Thyroid gland (tissue), 4 donors: ENCODE results near the gene UBE2E3.

Experiments
- POLR2A ChIP-seq, 2 donors: fragments of 450-650 bp; IDR thresholded peaks; one replicate each; pipeline ENCODE4 v1.6.1; 2017; ENCODE audit warnings: antibody characterized with exemption in 2 of 2, mild to moderate bottlenecking in 2 of 2, moderate library complexity in 1 of 2
- TF ChIP-seq, protein P1 (sequence below), 6 experiments: fragments of 200-600 bp in 3 of 6; fragments of 450-650 bp in 3 of 6; sonication (generic) in 3 of 6; IDR thresholded peaks; one replicate each; pipeline ENCODE4 v1.5.1; 2016 to 2019; ENCODE audit warnings: antibody characterized with exemption in 6 of 6, mild to moderate bottlenecking in 2 of 6, inconsistent platforms in 1 of 6, moderate library complexity in 1 of 6

DNA sequence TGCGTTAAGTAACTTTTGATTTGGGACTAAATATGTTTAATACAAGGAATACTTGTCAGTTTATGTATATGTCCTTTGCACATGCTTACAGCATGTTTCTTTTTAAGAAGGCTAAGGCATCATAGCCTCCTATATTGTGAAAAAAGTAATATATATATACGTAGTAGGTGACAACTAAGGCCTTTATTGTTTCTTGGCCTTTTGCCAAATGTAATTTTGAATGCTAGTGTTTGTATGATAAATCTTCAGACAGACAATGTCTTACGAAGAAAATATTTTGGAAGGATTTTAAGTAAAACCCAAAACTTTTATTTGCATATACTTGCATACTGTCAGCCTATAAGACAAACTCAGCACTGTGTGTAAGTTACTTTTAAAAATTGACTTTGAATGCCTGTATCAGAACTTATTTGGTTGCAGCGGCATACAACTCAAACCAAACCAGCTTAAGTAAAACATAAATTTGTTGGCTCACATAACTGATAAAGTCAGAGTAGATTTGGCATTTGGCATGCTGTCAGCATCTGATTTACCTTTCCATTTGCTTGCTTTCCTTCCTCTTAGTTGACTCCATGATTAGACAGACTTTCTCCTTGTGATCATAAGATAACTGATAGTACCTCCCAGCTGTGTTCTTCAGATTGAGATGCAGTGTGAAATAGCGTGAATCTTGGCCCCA lies 24.4 kb downstream of the UBE2E3 start:
- TF ChIP-seq, protein P1, sequence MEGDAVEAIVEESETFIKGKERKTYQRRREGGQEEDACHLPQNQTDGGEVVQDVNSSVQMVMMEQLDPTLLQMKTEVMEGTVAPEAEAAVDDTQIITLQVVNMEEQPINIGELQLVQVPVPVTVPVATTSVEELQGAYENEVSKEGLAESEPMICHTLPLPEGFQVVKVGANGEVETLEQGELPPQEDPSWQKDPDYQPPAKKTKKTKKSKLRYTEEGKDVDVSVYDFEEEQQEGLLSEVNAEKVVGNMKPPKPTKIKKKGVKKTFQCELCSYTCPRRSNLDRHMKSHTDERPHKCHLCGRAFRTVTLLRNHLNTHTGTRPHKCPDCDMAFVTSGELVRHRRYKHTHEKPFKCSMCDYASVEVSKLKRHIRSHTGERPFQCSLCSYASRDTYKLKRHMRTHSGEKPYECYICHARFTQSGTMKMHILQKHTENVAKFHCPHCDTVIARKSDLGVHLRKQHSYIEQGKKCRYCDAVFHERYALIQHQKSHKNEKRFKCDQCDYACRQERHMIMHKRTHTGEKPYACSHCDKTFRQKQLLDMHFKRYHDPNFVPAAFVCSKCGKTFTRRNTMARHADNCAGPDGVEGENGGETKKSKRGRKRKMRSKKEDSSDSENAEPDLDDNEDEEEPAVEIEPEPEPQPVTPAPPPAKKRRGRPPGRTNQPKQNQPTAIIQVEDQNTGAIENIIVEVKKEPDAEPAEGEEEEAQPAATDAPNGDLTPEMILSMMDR (IDR thresholded peaks at IDR 0.05), result no peak
- no peak for TF ChIP-seq POLR2A (IDR thresholded peaks at IDR 0.05)
